HepG2 (cell line): ENCODE data around the gene AGXT. TPM values are rescaled to one million over a fixed set of nuclear protein-coding genes. Genes with fewer than 3 reads are reported as not detected.
A peak's percentile ranks its signal among the peaks of the same experiment; 100 is the strongest.

Source experiments
- ATF6 ChIP-seq: sonication (generic); formaldehyde crosslinking; conservative IDR thresholded peaks from 2 replicates; pipeline ENCODE4 v1.4.0; 2020; ENCODE audit warnings: missing genetic modification reagents
- BRD4 ChIP-seq: sonication (generic); formaldehyde crosslinking; IDR thresholded peaks from 2 replicates; pipeline ENCODE4 v1.4.0; 2020; ENCODE audit warnings: missing genetic modification reagents
- HDAC2 ChIP-seq: sonication (generic); formaldehyde crosslinking; IDR thresholded peaks from 2 replicates; pipeline ENCODE4 v1.4.0; 2020; ENCODE audit warnings: missing genetic modification reagents
- MTF1 ChIP-seq: sonication (generic); formaldehyde crosslinking; IDR thresholded peaks from 2 replicates; pipeline ENCODE4 v1.5.0; 2020; ENCODE audit warnings: missing genetic modification reagents
- NFAT5 ChIP-seq: sonication (generic); formaldehyde crosslinking; IDR thresholded peaks from 2 replicates; pipeline ENCODE4 v1.4.0; 2020; ENCODE audit warnings: missing genetic modification reagents
- NR2C2 ChIP-seq: sonication (generic); formaldehyde crosslinking; IDR thresholded peaks from 2 replicates; pipeline ENCODE4 v1.4.0; 2020; ENCODE audit warnings: missing genetic modification reagents, mild to moderate bottlenecking, moderate library complexity, borderline replicate concordance
- NR3C1 ChIP-seq: sonication (generic); formaldehyde crosslinking; IDR thresholded peaks from 2 replicates; pipeline ENCODE4 v1.4.0; 2020; ENCODE audit warnings: missing genetic modification reagents
- ONECUT2 ChIP-seq: sonication (generic); formaldehyde crosslinking; IDR thresholded peaks from 2 replicates; pipeline ENCODE4 v1.4.0; 2020; ENCODE audit warnings: missing genetic modification reagents
- PLSCR1 ChIP-seq: sonication (generic); formaldehyde crosslinking; IDR thresholded peaks from 2 replicates; pipeline ENCODE4 v1.5.0; 2020; ENCODE audit warnings: missing genetic modification reagents, mild to moderate bottlenecking, borderline replicate concordance
- ZNF766 ChIP-seq: sonication (generic); formaldehyde crosslinking; IDR thresholded peaks from 2 replicates; pipeline ENCODE4 v1.5.0; 2020; ENCODE audit warnings: missing genetic modification reagents, borderline replicate concordance
- polyA plus RNA-seq, 8 experiments: library from polyadenylated mRNA; depleted of rRNA in 3 of 8; stranded (reverse) in 7 of 8; unstranded in 1 of 8; fragments of >200 nt; fragmentation: Illumina TruSeq in 4 of 8; extraction: Trizol in 4 of 8; gene quantifications; 2 replicates each; pipeline versions ENCODE4 v1.2.1 to v1.2.3, GENCODE V29; 2011 to 2016; ENCODE audit warnings: low read depth in 4 of 8, missing spikeins in 1 of 8, mixed read lengths in 1 of 8; ENCODE audit not compliant: insufficient read depth in 1 of 8
- total RNA-seq, 5 experiments: library from RNA; depleted of rRNA; stranded (reverse); fragments of >200 nt; fragmentation: Illumina TruSeq; extraction: Trizol; gene quantifications; 2 replicates each; pipeline ENCODE4 v1.2.3, GENCODE V29; 2016; ENCODE audit warnings: low read depth in 1 of 5
- TF ChIP-seq, protein P1 (sequence below): sonication (generic); formaldehyde crosslinking; IDR thresholded peaks from 2 replicates; pipeline ENCODE4 v1.5.0; 2020; ENCODE audit warnings: missing genetic modification reagents, mild to moderate bottlenecking, borderline replicate concordance
- TF ChIP-seq, protein P2 (sequence below): sonication (generic); formaldehyde crosslinking; IDR thresholded peaks from 2 replicates; pipeline ENCODE4 v1.5.1; 2020; ENCODE audit warnings: mild to moderate bottlenecking, moderate library complexity, missing genetic modification reagents
- TF ChIP-seq, protein P3 (sequence below): sonication (generic); formaldehyde crosslinking; IDR thresholded peaks from 2 replicates; pipeline ENCODE4 v1.9.0; 2021; ENCODE audit warnings: missing genetic modification reagents, borderline replicate concordance

The AGXT gene
- total and polyA plus RNA-seq, 2 of the 13 experiments (the other 11 are each of a cell fraction or from before 2014, with no cell fraction given), result 41.9 to 96.1 TPM

DNA sequence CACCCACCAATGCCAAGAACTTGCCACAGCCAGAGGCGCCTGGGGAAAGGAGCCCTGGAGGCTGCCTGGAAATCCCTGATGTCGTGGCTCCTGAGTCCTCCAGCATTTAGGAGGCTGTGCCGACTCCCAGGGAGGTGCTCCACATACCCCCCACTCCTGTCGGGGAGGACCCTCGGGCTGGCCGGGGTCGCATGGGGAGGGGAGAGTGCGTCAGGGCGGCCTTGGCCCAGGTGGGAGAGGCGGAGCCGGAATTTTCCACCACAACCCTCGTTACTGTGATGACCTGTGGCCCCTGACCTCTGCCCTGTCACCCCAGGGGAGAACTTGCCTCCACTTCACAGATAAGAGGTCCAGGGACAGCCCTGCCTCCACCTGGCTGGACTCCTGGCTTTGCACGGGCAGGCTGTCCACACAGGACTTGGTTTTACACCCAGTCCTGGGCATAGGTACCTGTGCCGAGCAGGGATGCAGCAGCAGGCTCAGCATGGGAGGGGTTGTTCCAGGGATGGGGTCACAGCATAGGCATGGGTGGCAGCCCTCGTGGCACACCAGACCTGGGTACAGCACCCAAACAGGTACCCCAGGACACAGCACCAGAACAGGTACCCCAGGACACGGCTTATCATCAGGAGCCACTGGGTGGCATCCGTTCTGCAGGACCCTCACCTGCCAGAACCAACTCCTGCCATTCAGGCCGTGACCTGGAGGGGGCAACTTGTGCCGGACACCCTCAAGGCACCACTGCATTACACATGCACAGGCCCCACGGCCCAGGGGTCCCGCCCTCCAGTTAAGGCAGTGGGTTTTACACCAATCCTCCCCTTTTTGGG lies 12.3 kb upstream of the AGXT start (continued):
- TF ChIP-seq NFAT5 (CRISPR knock-in tag) (no peak), MTF1 (no peak), ONECUT2 (CRISPR knock-in tag) (no peak), PLSCR1 (CRISPR knock-in tag) (0 out of 2 replicates have a peak, but pooled peaks have one; percentile 2), HDAC2 (CRISPR knock-in tag) (peak; percentile 74; the same call in 1 of the 2 replicates), NR2C2 (CRISPR knock-in tag) (peak; percentile 93), ATF6 (CRISPR knock-in tag) (no peak), NR3C1 (no peak), BRD4 (CRISPR knock-in tag) (no peak), ZNF766 (CRISPR knock-in tag) (no peak)
- TF ChIP-seq, protein P1, sequence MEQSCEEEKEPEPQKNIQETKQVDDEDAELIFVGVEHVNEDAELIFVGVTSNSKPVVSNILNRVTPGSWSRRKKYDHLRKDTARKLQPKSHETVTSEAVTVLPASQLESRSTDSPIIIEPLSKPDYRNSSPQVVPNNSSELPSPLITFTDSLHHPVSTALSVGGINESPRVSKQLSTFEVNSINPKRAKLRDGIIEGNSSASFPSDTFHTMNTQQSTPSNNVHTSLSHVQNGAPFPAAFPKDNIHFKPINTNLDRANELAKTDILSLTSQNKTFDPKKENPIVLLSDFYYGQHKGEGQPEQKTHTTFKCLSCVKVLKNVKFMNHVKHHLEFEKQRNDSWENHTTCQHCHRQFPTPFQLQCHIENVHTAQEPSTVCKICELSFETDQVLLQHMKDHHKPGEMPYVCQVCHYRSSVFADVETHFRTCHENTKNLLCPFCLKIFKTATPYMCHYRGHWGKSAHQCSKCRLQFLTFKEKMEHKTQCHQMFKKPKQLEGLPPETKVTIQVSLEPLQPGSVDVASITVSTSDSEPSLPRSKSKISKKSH (CRISPR knock-in tag), result no peak
- TF ChIP-seq, protein P2, sequence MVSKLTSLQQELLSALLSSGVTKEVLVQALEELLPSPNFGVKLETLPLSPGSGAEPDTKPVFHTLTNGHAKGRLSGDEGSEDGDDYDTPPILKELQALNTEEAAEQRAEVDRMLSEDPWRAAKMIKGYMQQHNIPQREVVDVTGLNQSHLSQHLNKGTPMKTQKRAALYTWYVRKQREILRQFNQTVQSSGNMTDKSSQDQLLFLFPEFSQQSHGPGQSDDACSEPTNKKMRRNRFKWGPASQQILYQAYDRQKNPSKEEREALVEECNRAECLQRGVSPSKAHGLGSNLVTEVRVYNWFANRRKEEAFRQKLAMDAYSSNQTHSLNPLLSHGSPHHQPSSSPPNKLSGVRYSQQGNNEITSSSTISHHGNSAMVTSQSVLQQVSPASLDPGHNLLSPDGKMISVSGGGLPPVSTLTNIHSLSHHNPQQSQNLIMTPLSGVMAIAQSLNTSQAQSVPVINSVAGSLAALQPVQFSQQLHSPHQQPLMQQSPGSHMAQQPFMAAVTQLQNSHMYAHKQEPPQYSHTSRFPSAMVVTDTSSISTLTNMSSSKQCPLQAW (CRISPR knock-in tag), result peak; percentile 73
- TF ChIP-seq, protein P3, sequence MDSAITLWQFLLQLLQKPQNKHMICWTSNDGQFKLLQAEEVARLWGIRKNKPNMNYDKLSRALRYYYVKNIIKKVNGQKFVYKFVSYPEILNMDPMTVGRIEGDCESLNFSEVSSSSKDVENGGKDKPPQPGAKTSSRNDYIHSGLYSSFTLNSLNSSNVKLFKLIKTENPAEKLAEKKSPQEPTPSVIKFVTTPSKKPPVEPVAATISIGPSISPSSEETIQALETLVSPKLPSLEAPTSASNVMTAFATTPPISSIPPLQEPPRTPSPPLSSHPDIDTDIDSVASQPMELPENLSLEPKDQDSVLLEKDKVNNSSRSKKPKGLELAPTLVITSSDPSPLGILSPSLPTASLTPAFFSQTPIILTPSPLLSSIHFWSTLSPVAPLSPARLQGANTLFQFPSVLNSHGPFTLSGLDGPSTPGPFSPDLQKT, result no peak
